Spleen (tissue), 7 donors: ENCODE measurements around the gene PAXX.

Source experiments
- CTCF ChIP-seq, 11 experiments: fragments of 200-600 bp in 7 of 11; fragments of 450-650 bp in 4 of 11; sonication (generic) in 4 of 11; IDR thresholded peaks in 8 of 11; conservative IDR thresholded peaks in 3 of 11; 1 replicate in 7 of 11; 2 replicates in 4 of 11; pipeline versions ENCODE4 v1.4.0 to v1.8.0; 2016 to 2021; ENCODE audit warnings: antibody characterized with exemption in 11 of 11, inconsistent platforms in 4 of 11, mild to moderate bottlenecking in 1 of 11
- POLR2A ChIP-seq, 3 donors: fragments of 450-650 bp; IDR thresholded peaks; one replicate each; pipeline ENCODE4 v1.5.1; 2017; ENCODE audit warnings: antibody characterized with exemption in 3 of 3, mild to moderate bottlenecking in 1 of 3
- POLR2AphosphoS5 ChIP-seq, 3 donors: sonication (generic); formaldehyde crosslinking; IDR thresholded peaks; one replicate each; pipeline ENCODE4 v1.5.1; 2017; ENCODE audit warnings: antibody characterized with exemption in 3 of 3
- donor health status: DM: no; HTN: no; CAD: no; lungs with moderate emphysema.
- donor health status: DM: no; HTN: no; CAD: no.
- donor health status: DM: no; HTN: no; CAD: no.

GRCh38 chr9:136981588-136982231 lies 10.5 kb upstream of the PAXX start:
- TF ChIP-seq POLR2AphosphoS5 (IDR thresholded peaks at IDR 0.05) (peak in 2 of 3 donors; percentile 35 to 43), POLR2A (IDR thresholded peaks at IDR 0.05) (no peak), CTCF (IDR thresholded peaks at IDR 0.05 in 8 of 11, conservative IDR thresholded peaks at IDR 0.05 in 3 of 11) (no peak)
